Colonic mucosa (tissue), 4 donors: ENCODE results near the gene AACS. TPM values are rescaled to one million over a fixed set of nuclear protein-coding genes. Genes with fewer than 3 reads are reported as not detected.
"Not testable (repeated sequence)": the region's sequence is repeated elsewhere in the genome, so short reads cannot be mapped to it uniquely, and the experiment has no call there.

Experiments used
- DNase-seq: peaks from one replicate; pipeline ENCODE4 v3.0.0-alpha.2; 2020
- H3K27ac ChIP-seq: fragments of 200-600 bp; one replicate; pipeline ENCODE4 v1.8.0; 2021
- H3K27me3 ChIP-seq: fragments of 200-600 bp; one replicate; pipeline ENCODE4 v1.8.0; 2021
- H3K36me3 ChIP-seq: fragments of 200-600 bp; one replicate; pipeline ENCODE4 v1.8.0; 2021
- H3K4me1 ChIP-seq: fragments of 200-600 bp; one replicate; pipeline ENCODE4 v1.8.0; 2021; ENCODE audit warnings: mild to moderate bottlenecking
- H3K4me3 ChIP-seq: fragments of 200-600 bp; one replicate; pipeline ENCODE4 v1.8.0; 2021
- H3K9ac ChIP-seq, 2 donors: one replicate each; pipeline ENCODE4 v1.7.0; 2013; ENCODE audit warnings: control low read depth in 2 of 2, low read depth in 2 of 2, low read length in 2 of 2
- H3K9me3 ChIP-seq: fragments of 200-600 bp; one replicate; pipeline ENCODE4 v1.8.0; 2021
- CTCF ChIP-seq: fragments of 200-600 bp; IDR thresholded peaks from one replicate; pipeline ENCODE4 v1.8.0; 2022; ENCODE audit warnings: antibody characterized with exemption, mild to moderate bottlenecking
- intact Hi-C: fragments of 100-400 bp; cut with DNase I; formaldehyde crosslinking; loops from one replicate; pipeline ENCODE4 v1.14.1; 2022
- total RNA-seq, 2 donors: library from RNA; stranded (reverse); fragmentation: NEBNext Ultra II Directional in 1 of 2; extraction: Animal tissue kit (Norgen Biotek cat#: 25700) in 1 of 2; gene quantifications; one replicate each; pipeline ENCODE4 v1.2.1, GENCODE V29; 2021
- donor health status: healthy.
- donor health status: DM: no; HTN: no; CAD: no.
- donor health status: DM: no; HTN: no; CAD: no.

AACS gene
- total RNA-seq, 2 donors from 2014 or later: 50.7 to 58.1 TPM

- Histone ChIP-seq H3K36me3 (no peaks in the 10 kb centered on the region), H3K27ac (no peak overlapping the region), H3K4me3 (no peak overlapping the region), H3K27me3 (no peaks in the 10 kb centered on the region), H3K4me1 (no peaks in the 10 kb centered on the region), H3K9me3 (no peaks in the 10 kb centered on the region), H3K9ac (no peak overlapping the region)
- TF ChIP-seq CTCF: no peak
- DNase-seq: no peak
- intact Hi-C loops: no loop called here
Observed at GRCh38 chr12:125079084-125079483, 13.8 kb downstream of the AACS start.

DNA sequence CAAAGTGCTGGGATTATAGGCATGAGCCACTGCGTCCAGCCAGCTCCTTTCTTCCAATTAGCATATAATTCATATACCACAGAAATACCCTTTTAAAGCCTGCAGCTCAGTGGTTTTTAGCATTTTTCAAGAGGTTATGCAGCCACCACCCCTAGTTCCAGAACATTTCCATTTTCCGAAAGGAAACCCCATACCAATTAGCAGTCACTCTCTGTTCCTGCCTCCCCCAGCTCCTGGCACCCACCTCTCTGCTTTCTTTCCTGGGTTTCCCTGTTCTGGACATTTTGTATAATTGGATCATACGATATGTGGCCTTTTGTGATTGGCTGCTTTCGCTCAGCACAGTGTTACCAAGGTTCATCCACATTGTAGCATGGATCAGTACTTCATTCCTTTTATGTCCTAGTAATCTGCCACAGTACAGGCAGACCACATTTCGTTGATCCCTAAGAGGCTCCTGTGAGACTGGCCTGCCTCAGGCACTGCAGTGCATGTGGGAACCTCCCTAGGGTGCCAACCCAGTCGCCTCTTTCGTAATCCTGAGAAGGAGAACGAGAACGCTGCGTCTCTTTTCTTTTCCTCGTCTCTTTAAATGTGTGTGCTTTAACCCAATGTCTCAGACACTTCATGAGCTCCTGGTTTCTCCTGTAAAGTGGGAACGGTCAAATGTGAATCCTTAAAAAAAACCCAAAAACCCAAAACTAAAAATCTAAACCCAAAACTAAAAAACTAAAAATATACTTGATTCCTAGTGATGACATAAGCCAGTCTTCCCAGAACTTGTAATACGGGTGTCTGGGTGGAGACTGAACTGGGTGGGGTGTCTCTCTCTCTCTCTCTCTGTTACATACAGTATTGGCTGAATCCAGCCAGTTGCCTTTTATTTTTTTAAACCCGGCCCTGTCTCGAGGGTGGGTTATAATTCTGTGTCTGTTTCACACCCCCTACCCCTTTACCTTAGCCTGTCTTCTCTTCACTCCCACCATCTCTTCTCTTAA is 14.7 kb downstream of the AACS start:
- no peak overlapping the region for H3K9ac ChIP-seq
- no peak for DNase-seq
- TF ChIP-seq CTCF: no peak
- no peaks in the 10 kb centered on the region for H3K36me3 ChIP-seq
- no peaks in the 10 kb centered on the region for H3K27me3 ChIP-seq
- H3K4me3 ChIP-seq: no peak overlapping the region
- H3K4me1 ChIP-seq: no peaks in the 10 kb centered on the region
- H3K27ac ChIP-seq: no peak overlapping the region
- intact Hi-C loops: no loop called here
- H3K9me3 ChIP-seq: no peaks in the 10 kb centered on the region

- no peak for DNase-seq
- Histone ChIP-seq H3K27me3 (no peaks in the 10 kb centered on the region), H3K4me1 (no peaks in the 10 kb centered on the region), H3K9me3 (no peaks in the 10 kb centered on the region), H3K4me3 (no peak overlapping the region), H3K9ac (no peak overlapping the region), H3K27ac (no peak overlapping the region), H3K36me3 (no peaks in the 10 kb centered on the region)
- TF ChIP-seq CTCF: no peak
- intact Hi-C loops: no loop called here
Observed at GRCh38 chr12:125081427-125081826, 16.2 kb downstream of the AACS start.

DNA sequence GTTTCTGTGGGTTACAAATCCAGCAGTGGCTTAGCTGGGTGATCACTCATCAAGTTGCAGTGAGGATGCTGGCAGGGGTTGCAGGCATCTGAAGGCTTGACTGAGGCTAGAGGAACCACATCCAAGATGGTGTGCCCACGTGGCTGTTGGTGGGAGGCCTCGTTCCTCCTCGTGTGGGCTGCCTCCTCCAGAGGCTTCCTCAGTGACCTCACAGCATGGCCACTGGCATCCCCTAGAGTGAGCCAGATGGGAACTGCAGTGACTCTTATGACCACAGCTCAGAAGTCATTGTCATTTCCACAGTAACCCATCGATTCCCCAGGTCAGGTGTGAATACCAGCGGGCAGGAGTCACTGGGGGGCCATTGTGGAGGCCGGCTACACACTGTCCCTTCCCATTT is 17.8 kb downstream of the AACS start:
- no peaks in the 10 kb centered on the region for H3K27me3 ChIP-seq
- no peak overlapping the region for H3K27ac ChIP-seq
- no peaks in the 10 kb centered on the region for H3K9me3 ChIP-seq
- H3K4me1 ChIP-seq: no peaks in the 10 kb centered on the region
- no peak overlapping the region for H3K4me3 ChIP-seq
- TF ChIP-seq CTCF: no peak
- H3K36me3 ChIP-seq: no peaks in the 10 kb centered on the region
- intact Hi-C loops: no loop called here
- DNase-seq: no peak
- H3K9ac ChIP-seq: no peak overlapping the region

- H3K9me3 ChIP-seq, H3K9ac ChIP-seq, DNase-seq, intact Hi-C loops, H3K4me1 ChIP-seq, H3K36me3 ChIP-seq, H3K4me3 ChIP-seq, H3K27me3 ChIP-seq, H3K27ac ChIP-seq: not testable (repeated sequence)
Observed at GRCh38 chr12:125088199-125088598, 23.0 kb downstream of the AACS start.

GRCh38 chr12:125089083-125089482 is 23.8 kb downstream of the AACS start:
- Histone ChIP-seq H3K9ac (no peak overlapping the region), H3K4me1 (peaks cover 6% of the 10 kb centered on the region), H3K9me3 (no peaks in the 10 kb centered on the region), H3K36me3 (no peaks in the 10 kb centered on the region), H3K27me3 (no peaks in the 10 kb centered on the region), H3K4me3 (no peak overlapping the region), H3K27ac (no peak overlapping the region)
- no peak for DNase-seq
- intact Hi-C loops: no loop called here
- TF ChIP-seq CTCF: no peak
